Retinal pigment epithelial cell (primary cell): Measurements from ENCODE around the gene ZNF740.
A peak's percentile ranks its signal among the peaks of the same experiment; 100 is the strongest.

ENCODE experiments used
- DNase-seq: peaks from one replicate; pipeline ENCODE4 v3.0.0-alpha.2; 2010; ENCODE audit warnings: low read depth
- H3K4me3 ChIP-seq: 2 replicates; pipeline ENCODE4 v1.5.1; 2011; ENCODE audit warnings: mild to moderate bottlenecking, low read length, control low read depth, moderate library complexity
- CTCF ChIP-seq: conservative IDR thresholded peaks from 2 replicates; pipeline ENCODE4 v1.5.1; 2011; ENCODE audit warnings: low read depth, low read length, control low read depth, inconsistent platforms

Gene ZNF740

GRCh38 chr12:53214221-53214620 lies 33.7 kb downstream of the ZNF740 start:
- no peak for TF ChIP-seq CTCF
- no peak for DNase-seq
- H3K4me3 ChIP-seq: no peak overlapping the region

- no peak overlapping the region for H3K4me3 ChIP-seq
- DNase-seq: no peak
Measured at GRCh38 chr12:53214687-53215455, 34.3 kb downstream of the ZNF740 start.

GRCh38 chr12:53215497-53215896 lies 35.0 kb downstream of the ZNF740 start:
- no peak for TF ChIP-seq CTCF
- no peak overlapping the region for H3K4me3 ChIP-seq
- no peak for DNase-seq

More at GRCh38 chr12:53214687-53215455, 34.3 kb downstream of the ZNF740 start:
- TF ChIP-seq CTCF: no peak

GRCh38 chr12:53217051-53217930 lies 36.8 kb downstream of the ZNF740 start:
- no peak overlapping the region for H3K4me3 ChIP-seq
- no peak for DNase-seq
- TF ChIP-seq CTCF: no peak

GRCh38 chr12:53217931-53218307 lies 37.4 kb downstream of the ZNF740 start:
- no peak for TF ChIP-seq CTCF
- no peak for DNase-seq
- H3K4me3 ChIP-seq: peak overlapping the region; percentile 16

GRCh38 chr12:53218551-53219291 lies 38.2 kb downstream of the ZNF740 start:
- DNase-seq: no peak
- peak overlapping the region; percentile 72 for H3K4me3 ChIP-seq
- no peak for TF ChIP-seq CTCF
